Mucosa of gallbladder (tissue), 1 donor: ENCODE results near the gene ZDHHC14. TPM values are rescaled to one million over a fixed set of nuclear protein-coding genes. Genes with fewer than 3 reads are reported as not detected.
A peak's percentile ranks its signal among the peaks of the same experiment; 100 is the strongest.

Experiments
- DNase-seq: peaks from one replicate; pipeline ENCODE4 v3.0.0-alpha.2; 2020; ENCODE audit warnings: low spot score
- total RNA-seq: library from RNA; stranded (reverse); gene quantifications from one replicate; pipeline ENCODE4 v1.2.1, GENCODE V29; 2021
- donor health status: DM: no; HTN: no; CAD: no.

The ZDHHC14 gene
- total RNA-seq, 1 donor from 2014 or later = 17.8 TPM

DNA sequence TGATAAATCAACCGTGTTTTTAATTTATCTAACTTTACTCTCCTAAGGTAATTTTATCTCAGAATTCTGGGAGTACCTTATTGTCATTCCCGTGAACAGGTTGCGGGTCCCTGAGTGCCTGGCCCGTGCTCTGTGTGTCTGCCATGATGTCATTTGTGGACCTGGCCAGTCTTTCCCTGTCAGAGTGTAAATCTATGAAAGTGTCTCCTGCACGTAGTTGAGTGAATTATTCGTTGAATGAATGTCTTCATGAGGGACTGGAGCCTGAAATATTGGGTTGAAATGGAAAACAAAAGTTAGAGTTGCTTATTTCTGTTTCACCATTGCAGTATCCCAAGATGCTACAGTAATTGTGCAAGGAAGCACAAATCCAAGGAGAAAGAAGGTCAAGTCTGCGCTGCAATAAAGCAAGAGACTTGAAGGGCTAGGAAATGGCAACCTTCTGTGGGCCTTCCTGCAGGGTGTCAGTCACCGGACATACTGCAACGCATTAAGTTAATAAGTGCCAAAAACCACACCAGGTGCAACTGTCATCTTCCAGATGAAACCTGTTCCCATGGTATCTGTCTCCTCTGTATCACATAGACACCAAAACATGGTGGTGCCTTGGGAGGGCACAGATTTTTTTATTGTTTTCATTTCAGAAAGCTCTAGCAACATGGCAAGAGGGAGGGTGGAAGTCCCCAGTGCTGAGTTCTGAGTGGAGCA lies 135.5 kb downstream of the ZDHHC14 start:
- DNase-seq = no peak

DNA sequence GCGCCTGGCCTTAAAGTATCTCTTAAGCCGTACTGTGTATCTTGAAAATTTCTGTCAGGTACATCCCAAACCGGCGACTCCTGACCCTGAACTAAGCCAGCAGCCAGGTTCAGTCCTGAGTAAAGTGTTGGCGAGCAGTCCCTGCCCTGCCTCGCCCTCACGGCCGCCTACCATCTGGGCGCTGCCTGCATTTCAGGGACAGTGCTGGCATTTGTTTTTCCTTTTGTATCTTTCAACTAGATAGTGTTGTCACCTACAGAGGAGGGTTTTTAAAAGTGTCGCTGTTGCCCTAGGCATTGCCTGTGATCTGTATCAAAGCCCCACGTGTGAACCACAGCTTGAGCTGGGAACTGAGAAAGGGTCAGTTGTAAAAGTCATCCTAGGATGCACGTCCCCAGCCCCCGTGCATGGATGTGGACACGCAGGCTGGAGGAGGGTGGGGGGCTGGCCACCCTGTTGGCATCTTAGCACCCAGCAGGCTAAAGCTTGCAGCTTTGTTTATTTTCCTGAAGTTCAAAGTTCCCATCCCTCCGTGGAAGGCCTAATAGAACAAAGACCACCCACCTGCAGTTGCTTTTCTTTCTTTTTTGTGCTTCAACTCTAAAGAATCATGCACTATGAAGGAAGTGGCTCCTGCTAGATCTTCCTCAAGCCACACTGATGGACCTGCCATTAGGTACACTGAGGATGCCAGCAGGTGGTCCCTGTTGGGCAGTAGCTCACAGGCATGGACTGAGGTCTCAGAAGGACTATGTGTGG lies 136.8 kb downstream of the ZDHHC14 start:
- DNase-seq = no peak

DNA sequence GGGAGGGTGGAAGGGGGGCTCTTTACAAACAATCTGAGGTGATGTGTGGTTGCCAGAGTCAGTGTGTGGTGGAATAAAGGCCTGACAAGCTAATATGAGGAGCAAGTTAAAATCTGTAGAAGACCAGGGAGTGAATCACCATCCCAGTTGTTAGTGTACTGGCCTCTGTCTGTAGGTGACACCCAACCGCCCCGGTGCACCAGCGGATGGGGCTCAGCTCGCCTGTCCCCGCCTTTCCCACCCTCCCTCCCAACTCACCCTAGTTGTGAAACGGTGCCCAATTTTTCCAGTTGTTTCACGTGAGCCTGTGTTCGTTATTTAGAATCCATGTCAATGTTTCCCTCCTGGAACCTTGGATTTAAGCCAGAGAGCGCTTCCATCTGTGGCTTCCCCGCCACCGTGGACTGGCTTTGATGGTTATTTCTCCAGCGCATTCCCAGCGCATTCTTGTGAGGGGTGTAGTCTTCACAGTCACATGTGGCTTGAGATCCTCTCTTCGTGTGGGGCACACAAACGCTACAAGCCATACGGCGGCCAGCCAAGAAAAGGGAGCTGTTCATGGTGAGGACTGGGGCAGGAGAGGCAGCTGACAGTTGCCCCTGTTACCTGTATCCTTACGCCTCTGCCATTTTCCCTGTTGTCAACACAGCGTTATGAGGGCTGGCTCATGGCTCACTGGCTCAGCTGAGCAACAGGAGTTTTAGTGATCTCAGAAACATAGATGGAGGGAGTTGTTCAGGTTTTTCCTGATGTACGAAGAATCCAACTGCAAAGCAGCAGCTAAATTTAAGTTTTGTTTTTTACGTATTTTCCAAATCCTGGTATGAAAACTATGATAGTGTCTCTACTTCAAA lies 137.6 kb downstream of the ZDHHC14 start:
- peak; percentile 38 for DNase-seq

GRCh38 chr6:157519255-157520116 lies 138.5 kb downstream of the ZDHHC14 start:
- DNase-seq = no peak

DNA sequence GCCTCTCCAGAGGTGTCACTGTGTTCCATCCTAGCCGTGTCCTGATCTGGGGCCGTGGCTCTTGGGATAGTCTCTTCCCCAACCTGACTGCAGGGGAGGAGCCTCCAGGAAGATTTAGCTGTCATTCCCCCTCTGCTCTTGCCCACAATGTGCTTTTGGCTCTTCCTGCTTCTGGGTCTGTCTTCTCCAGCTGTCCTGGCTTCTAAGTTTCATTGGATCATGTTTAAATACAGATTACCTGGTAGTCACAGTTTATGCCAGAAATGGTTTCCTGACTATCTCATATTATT lies 139.1 kb downstream of the ZDHHC14 start:
- no peak for DNase-seq

- no peak for DNase-seq
These were observed 139.8 kb downstream of the ZDHHC14 start for GRCh38 chr6:157520596-157521361.

DNA sequence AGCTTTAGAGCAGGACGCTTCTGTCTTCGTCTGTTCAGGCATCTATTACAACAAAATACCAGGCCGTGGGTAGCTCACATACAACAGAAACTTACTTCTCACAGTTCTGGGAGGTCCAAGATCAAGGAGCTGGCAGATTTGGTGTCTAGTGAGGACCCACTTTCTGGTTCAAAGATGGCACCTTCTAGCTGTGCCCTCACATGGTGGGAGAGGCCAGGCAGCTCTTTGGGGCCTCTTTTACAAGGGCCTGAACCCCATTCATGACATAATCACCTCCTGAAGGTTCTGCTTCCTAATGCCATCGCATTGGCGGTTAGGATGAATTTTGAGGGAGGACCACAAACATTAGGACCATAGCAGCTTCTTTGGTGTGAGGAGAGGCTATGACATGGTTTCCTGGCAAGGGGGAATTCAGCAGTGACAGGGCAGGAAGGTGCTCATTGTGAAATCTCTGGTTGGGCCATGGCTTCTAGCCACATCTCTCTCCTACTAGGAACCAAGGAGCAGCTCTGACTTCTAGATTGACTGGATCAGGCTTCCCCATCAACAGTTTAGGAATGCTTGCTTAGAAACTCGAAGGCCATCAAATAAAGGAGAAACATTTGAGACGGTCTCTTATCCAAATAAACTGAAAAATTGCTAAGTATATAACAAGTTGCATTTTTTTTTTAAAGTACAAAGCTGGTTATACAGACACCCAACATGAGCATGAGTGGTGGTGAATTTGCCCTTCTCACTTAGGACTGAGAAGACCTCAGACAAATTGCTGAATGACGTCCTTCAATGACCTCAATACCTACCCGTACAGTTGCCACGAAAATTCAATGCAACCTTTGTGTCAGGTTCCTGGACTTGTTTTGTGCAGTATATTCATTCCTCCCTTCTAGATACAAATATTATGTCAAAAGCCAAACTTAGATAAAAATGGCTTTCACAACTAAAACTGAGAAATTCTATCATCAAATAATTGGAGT lies 140.7 kb downstream of the ZDHHC14 start:
- DNase-seq = no peak

- no peak for DNase-seq
These were observed 141.5 kb downstream of the ZDHHC14 start for GRCh38 chr6:157522472-157522871.

- no peak for DNase-seq
These were observed 143.7 kb downstream of the ZDHHC14 start for GRCh38 chr6:157524735-157525134.

- DNase-seq = no peak
These were observed 144.4 kb downstream of the ZDHHC14 start for GRCh38 chr6:157525292-157525889.

DNA sequence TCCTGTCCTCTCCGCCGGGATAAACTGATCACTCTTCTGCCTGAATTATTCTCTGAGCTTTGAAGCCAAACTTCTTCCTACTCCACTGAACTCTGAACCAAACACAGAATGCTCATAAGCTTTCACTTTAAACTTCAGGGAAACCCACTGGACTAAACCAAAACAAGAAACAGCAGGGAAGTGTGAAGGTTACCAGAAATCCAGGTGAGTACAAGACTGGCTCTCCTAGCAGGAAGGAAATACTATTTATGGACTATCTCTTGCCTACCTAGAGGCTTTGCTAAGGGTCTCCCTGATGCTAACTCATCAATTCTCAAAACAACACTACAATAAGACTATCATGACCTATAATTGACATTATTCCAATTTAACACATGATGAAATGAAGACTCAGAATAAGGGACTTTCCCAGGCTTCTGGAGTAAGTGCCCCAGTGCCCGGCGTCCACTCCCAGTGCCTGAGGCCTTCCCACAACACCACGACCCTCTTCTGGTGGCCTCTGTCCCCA lies 145.0 kb downstream of the ZDHHC14 start:
- no peak for DNase-seq

GRCh38 chr6:157527471-157527907 lies 146.5 kb downstream of the ZDHHC14 start:
- DNase-seq = peak; percentile 34

DNA sequence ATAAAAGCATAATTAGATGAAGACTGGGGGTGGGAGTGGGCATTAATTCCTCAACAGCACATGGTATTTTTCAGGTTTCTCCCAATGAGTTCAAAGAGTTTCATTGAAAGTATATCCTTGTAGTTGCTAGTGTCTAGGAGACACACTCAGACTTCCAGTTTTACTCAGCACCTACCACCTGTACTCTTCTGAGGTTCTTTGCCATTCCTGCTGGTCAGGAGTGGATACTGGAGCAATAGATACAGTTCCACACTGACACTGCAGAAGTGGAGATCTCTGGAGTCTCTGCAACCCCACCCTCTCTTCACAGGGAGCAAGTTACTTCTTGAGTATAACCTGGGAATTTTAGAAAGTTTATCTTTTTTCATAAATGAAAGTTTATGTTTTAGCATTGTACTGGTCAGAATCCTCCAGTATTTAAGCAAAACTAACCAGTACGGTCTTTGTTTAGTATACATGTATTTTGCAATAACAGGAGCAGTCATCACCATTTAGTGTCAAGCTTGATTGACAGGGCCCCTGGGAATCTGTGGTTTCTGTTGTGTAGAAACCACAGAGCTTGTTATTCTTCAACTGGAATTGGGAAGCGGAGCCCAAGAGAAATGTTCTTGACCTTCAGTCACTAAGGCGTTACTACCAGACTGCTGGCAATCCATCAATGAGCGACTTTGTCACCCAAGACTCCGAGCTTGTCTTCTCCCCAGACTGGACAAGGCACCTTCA lies 148.1 kb downstream of the ZDHHC14 start:
- DNase-seq = no peak

DNA sequence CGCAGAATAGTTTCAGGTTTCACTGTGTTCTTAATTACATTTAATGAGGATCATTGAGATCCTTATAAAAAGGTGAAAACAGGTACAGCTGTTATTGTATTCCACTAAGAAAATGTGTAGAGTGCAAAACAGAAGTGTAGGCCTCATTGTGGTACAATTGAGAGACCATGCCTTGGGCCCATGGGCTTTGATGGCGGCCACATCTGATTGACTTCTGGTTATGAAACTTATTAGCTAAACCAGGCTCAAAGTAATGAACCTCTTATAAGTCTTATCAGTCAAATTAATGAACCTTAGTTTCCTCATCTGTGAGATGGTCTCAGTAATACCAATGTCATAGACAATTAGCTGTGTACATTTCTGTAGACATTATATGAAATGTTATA lies 148.7 kb downstream of the ZDHHC14 start:
- no peak for DNase-seq

DNA sequence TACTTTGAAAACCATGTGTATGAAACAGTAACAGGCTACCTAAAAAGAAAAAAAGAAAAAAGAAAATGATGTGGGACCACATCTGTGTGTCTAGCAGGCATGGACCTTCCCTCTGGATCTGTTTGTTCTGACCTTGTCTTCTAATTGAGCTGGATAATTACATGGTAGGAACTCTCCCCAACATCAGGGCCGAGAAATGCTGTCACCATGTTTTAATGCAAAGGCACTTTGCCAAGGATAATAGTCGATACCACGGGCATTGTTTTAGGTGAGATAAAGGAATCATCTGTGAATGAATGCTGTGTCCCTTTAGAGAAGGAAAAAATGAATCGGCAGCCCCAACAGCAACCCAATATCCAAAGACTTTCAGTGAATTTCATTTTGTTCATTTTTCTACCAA lies 149.1 kb downstream of the ZDHHC14 start:
- DNase-seq = peak; percentile 51

GRCh38 chr6:157530724-157531168 lies 149.8 kb downstream of the ZDHHC14 start:
- DNase-seq = no peak

DNA sequence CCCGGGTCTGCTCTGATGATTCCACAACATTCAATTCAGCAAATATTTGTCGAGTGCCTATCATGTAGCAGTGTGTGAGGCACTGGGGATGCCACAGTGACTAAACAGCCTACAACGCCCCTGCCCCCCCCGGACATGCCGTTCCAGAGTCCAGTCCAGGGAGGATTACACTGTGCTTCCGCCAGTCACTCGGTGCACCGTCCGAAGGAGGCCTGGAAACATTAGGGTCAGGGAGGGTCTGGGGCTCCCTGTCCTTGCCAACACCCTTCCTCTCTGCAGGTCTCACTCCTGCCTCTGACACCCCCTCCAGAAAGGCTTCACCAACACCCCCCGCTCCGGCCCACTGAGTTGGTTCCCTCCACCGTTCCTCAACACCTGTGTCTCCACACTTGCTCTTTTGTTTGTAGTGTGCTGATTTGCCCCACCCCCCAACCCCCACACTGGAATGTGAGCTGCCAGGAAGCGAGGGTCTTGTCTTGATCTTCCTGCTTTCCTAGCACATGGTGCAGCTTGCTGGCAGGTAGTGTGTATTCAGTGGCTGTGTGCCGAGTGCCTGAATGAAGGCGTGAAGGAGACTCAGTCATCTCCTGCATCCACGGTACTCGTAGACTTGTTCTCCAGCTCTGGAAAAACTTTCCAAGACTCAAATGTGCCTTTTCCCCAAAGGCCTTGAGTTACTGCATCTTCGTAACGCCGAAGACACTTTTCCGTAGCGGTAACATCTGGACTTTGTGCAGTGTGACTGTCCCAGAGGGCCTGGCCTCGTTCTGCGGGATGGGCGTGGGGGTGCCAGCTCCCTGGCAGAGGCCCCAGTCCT lies 150.4 kb downstream of the ZDHHC14 start:
- peak; percentile 78 for DNase-seq
